ENCODE results near the gene EFTUD2.

The EFTUD2 gene

DNA sequence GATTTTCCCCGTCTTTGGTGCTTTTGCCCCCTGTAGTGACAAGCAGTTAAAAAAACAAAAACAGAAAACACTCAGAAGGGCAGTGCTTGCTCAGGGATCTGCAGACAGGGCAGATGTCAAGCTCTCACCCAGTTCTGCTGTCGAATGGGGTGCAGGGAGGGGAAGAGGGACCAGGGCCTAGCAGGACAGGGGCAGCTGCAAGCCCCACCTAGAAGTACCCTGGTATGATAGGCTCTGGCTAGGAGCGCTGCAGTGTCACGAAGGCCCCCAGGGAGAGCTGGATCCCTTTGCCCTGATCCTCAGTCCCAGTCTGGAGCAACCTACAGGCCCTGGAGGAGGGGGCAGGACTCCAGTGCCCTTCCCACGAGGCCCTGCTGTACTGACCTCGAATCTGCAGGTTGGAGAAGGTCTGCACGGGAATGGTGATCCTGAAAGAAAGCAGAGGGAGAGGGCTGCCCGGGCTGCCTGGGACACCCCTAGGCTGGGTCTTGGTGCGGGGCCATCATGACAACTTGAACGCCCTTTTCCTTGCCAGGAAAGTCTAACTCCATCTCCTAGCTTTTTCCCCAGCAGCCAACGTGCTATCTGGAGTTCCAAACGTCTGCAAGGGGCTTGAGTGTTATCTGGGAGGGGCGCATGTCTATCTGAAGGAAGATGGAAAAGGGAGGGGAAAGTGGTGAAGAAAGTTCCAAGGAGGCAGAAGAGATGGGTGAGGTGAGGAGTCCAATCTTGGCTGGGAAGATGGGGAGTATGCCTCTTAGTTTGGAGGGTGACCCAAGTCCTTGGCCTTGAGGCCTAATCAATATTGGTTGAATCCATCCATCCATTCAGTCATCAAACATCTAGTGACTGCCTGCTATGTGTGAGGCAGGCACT, 11.2 kb upstream of the EFTUD2 start:
- no peak for DNase-seq (ENCODE audit: low read depth in 3 of 3)

GRCh38 chr17:44909681-44910144, 10.5 kb upstream of the EFTUD2 start:
- no peak for DNase-seq (ENCODE audit: low read depth in 3 of 3)

DNA sequence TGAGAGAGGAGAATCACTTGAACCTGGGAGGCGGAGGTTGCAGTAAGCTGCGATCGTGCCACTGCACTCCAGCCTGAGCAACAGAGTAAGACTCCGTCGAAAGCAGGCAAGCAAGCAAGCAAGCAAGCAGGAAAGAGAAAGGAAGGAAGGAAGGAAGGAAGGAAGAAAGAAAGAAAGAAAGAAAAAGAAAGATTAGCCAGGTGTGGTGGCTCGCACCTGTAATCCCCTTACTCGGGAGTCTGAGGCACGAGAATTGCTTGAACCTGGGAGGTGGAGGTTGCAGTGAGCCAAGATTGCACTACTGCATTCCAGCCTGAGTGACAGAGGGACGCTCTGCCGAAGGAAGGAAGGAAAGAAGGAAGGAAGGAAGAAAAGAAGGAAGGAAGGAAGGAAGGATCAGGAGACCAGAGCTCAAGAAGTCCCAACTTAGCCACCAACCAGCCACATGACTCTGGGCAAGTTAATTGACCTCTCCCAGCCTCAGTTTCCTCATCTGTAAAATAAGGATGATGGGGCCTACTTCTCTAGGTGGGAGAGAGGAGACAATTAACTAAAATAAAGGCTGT, 9.6 kb upstream of the EFTUD2 start:
- no peak for DNase-seq (ENCODE audit: low read depth in 3 of 3)

GRCh38 chr17:44907729-44908470, 8.7 kb upstream of the EFTUD2 start:
- no peak for DNase-seq (ENCODE audit: low read depth in 3 of 3)

DNA sequence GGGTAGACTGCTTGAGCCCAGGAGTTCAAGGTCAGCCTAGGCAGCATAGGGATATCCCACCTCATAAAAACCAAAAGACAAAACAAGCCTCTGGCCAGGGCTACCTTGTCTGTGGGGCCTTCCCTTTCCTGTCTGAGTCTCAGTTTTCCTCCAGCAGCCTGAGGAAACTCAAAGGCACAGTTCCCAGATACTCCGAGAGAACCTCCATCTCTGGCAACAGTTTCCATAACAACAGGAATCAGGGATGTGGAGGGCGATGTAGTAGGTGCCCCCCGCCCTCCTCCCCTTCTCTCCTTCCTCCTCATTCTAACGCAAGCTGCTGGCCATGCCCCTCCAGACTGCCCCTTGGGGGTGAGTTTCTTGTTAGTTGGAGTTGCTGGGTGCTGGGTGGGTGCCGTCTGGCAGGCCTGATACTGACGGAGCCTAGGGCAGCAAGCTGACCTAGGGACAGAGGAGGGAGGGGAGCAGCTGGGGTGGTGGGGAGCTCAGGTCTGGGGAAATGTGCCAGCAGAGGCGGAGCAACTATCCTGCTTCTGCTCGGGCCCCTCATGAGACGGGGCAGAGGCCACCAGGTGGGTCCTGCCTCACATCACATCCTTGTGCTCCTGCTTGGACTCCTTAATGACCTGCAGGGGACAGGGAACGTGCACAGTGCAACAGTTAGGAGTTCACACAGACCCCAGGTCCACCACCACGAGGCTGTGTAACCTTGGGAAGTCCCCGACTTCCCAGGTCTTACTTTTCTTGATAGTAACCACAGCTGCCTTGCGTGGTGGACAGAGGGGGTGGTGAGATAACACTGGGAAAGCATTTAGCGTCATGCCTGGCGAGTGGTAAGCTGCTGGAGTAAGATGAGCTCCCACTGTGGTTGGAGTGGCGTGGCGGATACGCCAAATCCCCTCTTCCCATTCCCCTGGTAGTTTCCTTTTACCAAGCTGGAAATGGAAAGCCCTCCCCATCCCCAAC, 7.8 kb upstream of the EFTUD2 start:
- no peak for DNase-seq (ENCODE audit: low read depth in 3 of 3)

- DNase-seq (ENCODE audit: low read depth in 3 of 3): no peak
Measured at GRCh38 chr17:44906010-44906646, 6.9 kb upstream of the EFTUD2 start.

DNA sequence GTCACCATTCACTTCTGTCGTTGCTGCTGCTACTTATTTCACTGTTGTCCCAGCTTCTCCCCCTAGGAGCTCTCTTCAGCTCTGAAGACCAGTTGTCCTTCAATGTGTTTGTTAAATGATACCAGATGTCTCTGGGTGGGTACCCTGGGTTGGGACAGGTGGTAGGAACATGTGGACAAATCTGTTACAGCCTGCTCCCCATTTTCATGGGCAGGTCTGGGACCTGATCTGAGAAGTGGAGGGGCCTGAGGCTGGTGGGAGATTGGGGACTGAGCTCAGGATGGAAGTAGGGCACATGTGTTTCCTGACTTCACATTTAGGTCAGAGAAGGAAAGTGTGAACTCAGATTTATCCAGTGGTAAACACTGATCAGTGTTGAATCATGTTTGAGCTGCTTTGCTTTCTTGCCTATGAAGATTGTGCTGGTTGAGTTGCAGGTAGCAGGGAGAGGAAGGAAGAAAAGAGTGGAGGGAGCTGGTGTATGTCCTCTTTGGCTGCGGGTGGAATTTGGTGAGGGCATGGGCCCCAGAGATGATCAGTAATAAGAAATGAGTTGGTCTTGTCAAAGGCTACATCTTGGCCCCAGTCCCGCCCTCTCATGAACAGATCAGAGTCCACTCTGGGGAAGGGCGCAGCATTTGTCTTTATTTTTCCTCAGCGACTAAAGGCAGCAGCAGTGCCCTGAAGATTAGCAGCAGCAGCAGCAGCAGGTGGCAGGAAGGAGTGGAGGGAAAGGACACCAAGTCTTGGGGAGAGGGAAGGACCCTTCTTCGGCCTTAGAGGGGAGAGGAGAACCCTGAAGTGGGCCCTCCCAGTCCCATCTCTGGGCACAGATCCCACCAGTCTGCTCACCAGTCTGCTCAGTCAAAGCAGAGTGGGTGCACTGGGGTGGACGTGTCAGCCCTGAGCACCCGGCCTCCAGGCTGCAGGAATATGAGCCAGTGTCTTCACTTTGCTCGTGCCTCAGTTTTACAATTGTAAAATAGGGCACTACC, 6.1 kb upstream of the EFTUD2 start:
- no peak for DNase-seq (ENCODE audit: low read depth in 3 of 3)

GRCh38 chr17:44904001-44904984, 5.0 kb upstream of the EFTUD2 start:
- DNase-seq (ENCODE audit: low read depth in 3 of 3): no peak

- DNase-seq (ENCODE audit: low read depth in 3 of 3): no peak
Measured at GRCh38 chr17:44903012-44903685, 3.9 kb upstream of the EFTUD2 start.

- no peak for DNase-seq (ENCODE audit: low read depth in 3 of 3)
Measured at GRCh38 chr17:44902135-44902760, 3.0 kb upstream of the EFTUD2 start.

GRCh38 chr17:44901411-44901921, 2.2 kb upstream of the EFTUD2 start:
- DNase-seq (ENCODE audit: low read depth in 3 of 3): no peak

DNA sequence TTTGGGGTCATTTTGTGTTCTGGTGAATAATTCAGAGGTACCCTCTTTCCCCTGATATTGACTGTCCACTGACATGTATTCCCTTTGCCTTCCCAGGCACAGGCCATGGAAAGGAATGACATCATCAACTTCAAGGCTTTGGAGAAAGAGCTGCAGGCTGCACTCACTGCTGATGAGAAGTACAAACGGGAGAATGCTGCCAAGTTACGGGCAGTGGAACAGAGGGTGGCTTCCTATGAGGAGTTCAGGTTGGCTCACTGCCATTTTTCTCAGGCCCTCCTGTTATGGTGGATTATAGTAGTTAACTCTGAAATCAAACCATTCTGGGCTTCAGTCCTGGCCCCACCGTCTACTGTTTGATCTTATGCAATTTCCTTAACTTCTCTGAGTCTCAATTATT, 1.6 kb upstream of the EFTUD2 start:
- DNase-seq (ENCODE audit: low read depth in 3 of 3): no peak

GRCh38 chr17:44898768-44899073, 524 bp downstream of the EFTUD2 start:
- DNase-seq (ENCODE audit: low read depth in 3 of 3): no peak

DNA sequence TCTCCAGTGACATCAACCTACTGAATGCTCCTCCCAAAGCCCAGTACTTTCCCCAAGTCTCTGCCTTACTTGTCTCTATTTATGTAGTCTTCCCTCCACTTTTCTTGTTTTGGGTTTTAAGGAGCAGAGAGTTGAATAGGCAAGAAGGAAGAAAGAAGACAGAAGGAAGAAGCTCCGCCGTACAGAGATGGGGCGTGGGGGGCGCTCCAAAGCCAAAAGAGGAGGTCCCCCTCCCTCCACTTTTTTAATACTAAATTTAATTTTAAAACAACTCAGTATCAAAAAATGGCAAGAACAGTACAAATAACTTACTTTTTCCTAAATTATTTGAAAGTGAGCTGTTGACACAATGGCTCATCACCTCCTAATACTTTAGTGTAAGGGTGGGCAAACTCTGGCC, 4.6 kb downstream of the EFTUD2 start:
- DNase-seq (ENCODE audit: low read depth in 3 of 3): no peak

GRCh38 chr17:44892250-44892649, 7.0 kb downstream of the EFTUD2 start:
- DNase-seq (ENCODE audit: low read depth in 3 of 3): no peak

DNA sequence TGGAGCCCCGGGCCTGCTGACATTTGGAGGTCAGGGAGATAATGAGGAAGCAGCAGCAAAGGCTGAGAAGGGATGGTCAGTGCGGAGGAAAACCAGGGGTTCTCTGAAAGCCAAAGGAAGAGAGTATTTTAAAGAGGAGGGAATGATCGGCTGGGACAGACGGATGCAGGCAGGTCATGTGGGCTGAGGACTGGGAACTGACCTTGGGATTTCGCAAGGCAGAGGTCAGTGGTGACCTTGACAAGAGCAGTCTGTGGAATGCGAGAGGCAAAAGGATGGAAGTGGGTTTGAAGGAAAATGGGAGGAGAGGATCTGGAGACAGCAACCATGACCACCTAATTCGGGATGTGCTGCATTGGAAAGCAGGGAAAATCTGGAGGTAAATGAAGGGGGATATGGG, 10.2 kb downstream of the EFTUD2 start:
- DNase-seq (ENCODE audit: low read depth in 3 of 3): no peak

Data from stimulated activated CD4-positive, alpha-beta T cell treated with anti-CD3 and anti-CD28 coated beads, TNF-alpha, amount 100 ng/mL, for 24 hours (primary cell).